ENCODE results near the gene DGCR2. TPM values are rescaled to one million over a fixed set of nuclear protein-coding genes. Genes with fewer than 3 reads are reported as not detected.

DGCR2 gene
- total and polyA plus RNA-seq, 2 donors from 2014 or later, result 37.5 to 67.7 TPM

DNA sequence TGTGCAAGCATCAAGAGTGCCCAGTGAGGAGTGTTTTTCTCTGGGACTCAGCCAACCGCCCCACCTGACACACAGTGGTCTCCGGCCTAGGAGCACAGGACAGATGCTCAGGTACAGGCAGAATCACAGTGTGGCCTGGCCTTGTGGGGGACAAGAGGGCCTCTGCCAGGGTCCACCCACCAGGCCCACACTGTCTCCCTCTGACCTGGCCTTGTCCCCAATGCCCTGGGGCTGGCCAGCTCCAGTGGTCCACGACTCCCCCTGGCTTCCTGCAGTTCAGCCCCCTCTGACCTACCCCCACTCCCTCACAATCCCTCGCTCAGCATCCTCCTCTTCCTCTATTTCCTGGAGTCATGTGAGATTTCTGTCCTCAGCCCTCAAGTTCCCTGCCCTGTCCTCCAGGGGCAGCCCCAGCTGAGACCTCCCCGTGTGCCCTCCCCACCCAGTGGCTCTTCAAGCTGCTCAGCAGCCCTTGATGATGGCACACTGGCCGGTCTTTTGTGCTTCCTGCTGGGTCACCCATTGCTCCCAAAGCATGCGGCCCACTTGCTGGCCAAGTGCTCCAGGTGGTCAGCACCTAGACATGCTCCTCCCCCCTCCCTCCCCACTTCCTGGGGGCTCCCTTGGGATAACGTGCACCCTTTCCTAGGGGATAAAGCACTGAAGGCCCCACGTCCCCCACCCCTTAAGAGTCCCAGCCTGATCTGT is 10.6 kb upstream of the DGCR2 start:
- no peaks in the 10 kb centered on the region for H3K4me1 ChIP-seq (ENCODE audit: control insufficient read depth in 2 of 3, insufficient read depth in 2 of 3, low read depth in 1 of 3, low read length in 3 of 3)
- no peak overlapping the region for H3K27ac ChIP-seq (ENCODE audit: low read depth in 2 of 2, low read length in 2 of 2)
- H3K4me3 ChIP-seq (ENCODE audit: low read length in 3 of 3), result no peak overlapping the region
- intact Hi-C loops (cut with DNase I), result no loop called here
- DNase-seq (peak in 1 of 5 donors; percentile 66), FAIRE-seq (no peak)
- no peaks in the 10 kb centered on the region for H3K27me3 ChIP-seq (ENCODE audit: control insufficient read depth, insufficient read depth, low read length)
- TF ChIP-seq, protein P1, sequence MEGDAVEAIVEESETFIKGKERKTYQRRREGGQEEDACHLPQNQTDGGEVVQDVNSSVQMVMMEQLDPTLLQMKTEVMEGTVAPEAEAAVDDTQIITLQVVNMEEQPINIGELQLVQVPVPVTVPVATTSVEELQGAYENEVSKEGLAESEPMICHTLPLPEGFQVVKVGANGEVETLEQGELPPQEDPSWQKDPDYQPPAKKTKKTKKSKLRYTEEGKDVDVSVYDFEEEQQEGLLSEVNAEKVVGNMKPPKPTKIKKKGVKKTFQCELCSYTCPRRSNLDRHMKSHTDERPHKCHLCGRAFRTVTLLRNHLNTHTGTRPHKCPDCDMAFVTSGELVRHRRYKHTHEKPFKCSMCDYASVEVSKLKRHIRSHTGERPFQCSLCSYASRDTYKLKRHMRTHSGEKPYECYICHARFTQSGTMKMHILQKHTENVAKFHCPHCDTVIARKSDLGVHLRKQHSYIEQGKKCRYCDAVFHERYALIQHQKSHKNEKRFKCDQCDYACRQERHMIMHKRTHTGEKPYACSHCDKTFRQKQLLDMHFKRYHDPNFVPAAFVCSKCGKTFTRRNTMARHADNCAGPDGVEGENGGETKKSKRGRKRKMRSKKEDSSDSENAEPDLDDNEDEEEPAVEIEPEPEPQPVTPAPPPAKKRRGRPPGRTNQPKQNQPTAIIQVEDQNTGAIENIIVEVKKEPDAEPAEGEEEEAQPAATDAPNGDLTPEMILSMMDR (IDR thresholded peaks at IDR 0.05; ENCODE audit: borderline replicate concordance, extremely low read depth, insufficient read depth), result no peak
- H3K36me3 ChIP-seq (ENCODE audit: control insufficient read depth in 2 of 3, insufficient read depth in 3 of 3, low read length in 3 of 3), result peaks cover 0 to 26% (median 18%) of the 10 kb centered on the region in 3 donors
- H3K9me3 ChIP-seq (ENCODE audit: control insufficient read depth in 2 of 3, insufficient read depth in 1 of 3, low read length in 3 of 3), result no peaks in the 10 kb centered on the region
- no peak overlapping the region for H3K9ac ChIP-seq (ENCODE audit: low read length in 3 of 3)

DNA sequence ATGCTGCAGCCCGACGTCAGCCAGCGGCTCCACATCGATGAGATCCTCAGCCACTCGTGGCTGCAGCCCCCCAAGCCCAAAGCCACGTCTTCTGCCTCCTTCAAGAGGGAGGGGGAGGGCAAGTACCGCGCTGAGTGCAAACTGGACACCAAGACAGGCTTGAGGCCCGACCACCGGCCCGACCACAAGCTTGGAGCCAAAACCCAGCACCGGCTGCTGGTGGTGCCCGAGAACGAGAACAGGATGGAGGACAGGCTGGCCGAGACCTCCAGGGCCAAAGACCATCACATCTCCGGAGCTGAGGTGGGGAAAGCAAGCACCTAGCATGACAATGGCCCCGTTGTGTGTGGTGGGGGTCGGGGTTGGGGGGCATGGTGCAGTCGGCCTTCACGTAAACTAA is 9.9 kb upstream of the DGCR2 start:
- TF ChIP-seq, protein P1 (IDR thresholded peaks at IDR 0.05; ENCODE audit: borderline replicate concordance, extremely low read depth, insufficient read depth), result no peak
- Histone ChIP-seq H3K27ac (ENCODE audit: low read depth in 2 of 2, low read length in 2 of 2) (no peak overlapping the region), H3K9ac (ENCODE audit: low read length in 3 of 3) (no peak overlapping the region), H3K27me3 (ENCODE audit: control insufficient read depth, insufficient read depth, low read length) (no peaks in the 10 kb centered on the region), H3K9me3 (ENCODE audit: control insufficient read depth in 2 of 3, insufficient read depth in 1 of 3, low read length in 3 of 3) (no peaks in the 10 kb centered on the region), H3K36me3 (ENCODE audit: control insufficient read depth in 2 of 3, insufficient read depth in 3 of 3, low read length in 3 of 3) (peaks cover 0 to 20% (median 14%) of the 10 kb centered on the region in 3 donors), H3K4me1 (ENCODE audit: control insufficient read depth in 2 of 3, insufficient read depth in 2 of 3, low read depth in 1 of 3, low read length in 3 of 3) (no peaks in the 10 kb centered on the region), H3K4me3 (ENCODE audit: low read length in 3 of 3) (no peak overlapping the region)
- no peak for DNase-seq
- no peak for FAIRE-seq
- intact Hi-C loops (cut with DNase I), result no loop called here

- intact Hi-C loops (cut with DNase I), result no loop called here
- FAIRE-seq, result no peak
These were observed 9.4 kb upstream of the DGCR2 start for GRCh38 chr22:19131685-19132015.

More at GRCh38 chr22:19131685-19132015, 9.4 kb upstream of the DGCR2 start:
- Histone ChIP-seq H3K9me3 (ENCODE audit: control insufficient read depth in 2 of 3, insufficient read depth in 1 of 3, low read length in 3 of 3) (no peaks in the 10 kb centered on the region), H3K4me3 (ENCODE audit: low read length in 3 of 3) (no peak overlapping the region), H3K4me1 (ENCODE audit: control insufficient read depth in 2 of 3, insufficient read depth in 2 of 3, low read depth in 1 of 3, low read length in 3 of 3) (no peaks in the 10 kb centered on the region), H3K9ac (ENCODE audit: low read length in 3 of 3) (no peak overlapping the region), H3K27me3 (ENCODE audit: control insufficient read depth, insufficient read depth, low read length) (no peaks in the 10 kb centered on the region), H3K36me3 (ENCODE audit: control insufficient read depth in 2 of 3, insufficient read depth in 3 of 3, low read length in 3 of 3) (peaks cover 0 to 17% (median 14%) of the 10 kb centered on the region in 3 donors), H3K27ac (ENCODE audit: low read depth in 2 of 2, low read length in 2 of 2) (no peak overlapping the region)
- TF ChIP-seq, protein P1 (IDR thresholded peaks at IDR 0.05; ENCODE audit: borderline replicate concordance, extremely low read depth, insufficient read depth), result no peak
- peak in 1 of 5 donors; percentile 61 for DNase-seq

Data from kidney (tissue), 14 donors.